Astrocyte (in vitro differentiated cells and primary cell): ENCODE data around the gene PLEKHG4. TPM values are rescaled to one million over a fixed set of nuclear protein-coding genes. Genes with fewer than 3 reads are reported as not detected.

Source experiments
- DNase-seq: peaks from one replicate; pipeline ENCODE4 v3.0.0-alpha.2; 2010; ENCODE audit warnings: low read depth
- FAIRE-seq: peaks from 2 replicates; lab custom pipeline; 2011; peaks lifted over from hg19 to GRCh38; lab: Jason Lieb, UNC
- H2AFZ ChIP-seq: 2 replicates; pipeline ENCODE4 v1.6.0; 2012; ENCODE audit warnings: low read depth, low read length, inconsistent platforms
- H3K27ac ChIP-seq: 2 replicates; pipeline ENCODE4 v1.5.1; 2011; ENCODE audit warnings: low read depth, low read length, inconsistent platforms
- H3K27me3 ChIP-seq: 2 replicates; pipeline ENCODE4 v1.6.0; 2011; ENCODE audit warnings: low read length, inconsistent platforms; ENCODE audit not compliant: insufficient read depth
- H3K36me3 ChIP-seq: 2 replicates; pipeline ENCODE4 v1.5.1; 2011; ENCODE audit warnings: low read length, inconsistent platforms; ENCODE audit not compliant: insufficient read depth
- H3K4me1 ChIP-seq: 2 replicates; pipeline ENCODE4 v1.5.1; 2011; ENCODE audit warnings: low read length, inconsistent platforms; ENCODE audit not compliant: insufficient read depth
- H3K4me2 ChIP-seq: 2 replicates; pipeline ENCODE4 v1.6.0; 2012; ENCODE audit warnings: low read length, inconsistent platforms
- H3K4me3 ChIP-seq: 2 replicates; pipeline ENCODE4 v1.5.1; 2011; ENCODE audit warnings: low read depth, mild to moderate bottlenecking, low read length, inconsistent platforms; ENCODE audit not compliant: insufficient read depth
- H3K79me2 ChIP-seq: 2 replicates; pipeline ENCODE4 v1.6.0; 2012; ENCODE audit warnings: mild to moderate bottlenecking, low read length, inconsistent platforms; ENCODE audit not compliant: insufficient read depth
- H3K9ac ChIP-seq: 2 replicates; pipeline ENCODE4 v1.6.0; 2012; ENCODE audit warnings: mild to moderate bottlenecking, low read length, inconsistent platforms
- H3K9me3 ChIP-seq: 2 replicates; pipeline ENCODE4 v1.5.1; 2012; ENCODE audit warnings: low read depth, mild to moderate bottlenecking, low read length, inconsistent platforms; ENCODE audit not compliant: insufficient read depth
- H4K20me1 ChIP-seq: 2 replicates; pipeline ENCODE4 v1.6.0; 2012; ENCODE audit warnings: low read length, inconsistent platforms; ENCODE audit not compliant: insufficient read depth
- H3K27ac Mint-ChIP-seq: one replicate; pipeline ENCODE4 v1.8.0; 2021; ENCODE audit warnings: mild to moderate bottlenecking, mixed read lengths; ENCODE audit not compliant: unreplicated experiment
- H3K27me3 Mint-ChIP-seq: one replicate; pipeline ENCODE4 v1.8.0; 2021; ENCODE audit warnings: low read depth, mixed read lengths; ENCODE audit not compliant: unreplicated experiment
- H3K36me3 Mint-ChIP-seq: one replicate; pipeline ENCODE4 v1.8.0; 2021; ENCODE audit warnings: low read depth, mixed read lengths; ENCODE audit not compliant: unreplicated experiment
- H3K4me1 Mint-ChIP-seq: one replicate; pipeline ENCODE4 v1.8.0; 2021; ENCODE audit warnings: low read depth, mixed read lengths; ENCODE audit not compliant: unreplicated experiment
- H3K4me3 Mint-ChIP-seq: one replicate; pipeline ENCODE4 v1.8.0; 2021; ENCODE audit warnings: mild to moderate bottlenecking, moderate library complexity, mixed read lengths; ENCODE audit not compliant: unreplicated experiment
- H3K9me3 Mint-ChIP-seq: one replicate; pipeline ENCODE4 v1.8.0; 2021; ENCODE audit warnings: mild to moderate bottlenecking, mixed read lengths; ENCODE audit not compliant: unreplicated experiment
- EZH2 ChIP-seq: IDR thresholded peaks from 2 replicates; pipeline ENCODE4 v1.6.1; 2012; ENCODE audit warnings: mild to moderate bottlenecking, low read length, inconsistent platforms; ENCODE audit not compliant: insufficient read depth
- total RNA-seq: library from RNA; stranded (reverse); gene quantifications from 2 replicates; pipeline ENCODE4 v1.2.1, GENCODE V29; 2021
- TF ChIP-seq, protein P1 (sequence below): IDR thresholded peaks from 2 replicates; pipeline ENCODE4 v1.5.1; 2011; ENCODE audit warnings: low read depth, mild to moderate bottlenecking, inconsistent platforms, low read length, moderate library complexity; ENCODE audit not compliant: insufficient read depth

The PLEKHG4 gene
- total RNA-seq, 1 donor from 2014 or later: 2.4 TPM

- peak overlapping the region; percentile 95 for H3K4me2 ChIP-seq
- H3K36me3 ChIP-seq: peaks cover 11% of the 10 kb centered on the region
- Mint-ChIP-seq H3K27me3 (no peaks in the 10 kb centered on the region), H3K36me3 (peaks cover 8% of the 10 kb centered on the region), H3K4me3 (no peak overlapping the region), H3K4me1 (peaks cover 44% of the 10 kb centered on the region), H3K27ac (no peak overlapping the region), H3K9me3 (no peaks in the 10 kb centered on the region)
- H3K27me3 ChIP-seq: no peaks in the 10 kb centered on the region
- no peak overlapping the region for H3K4me3 ChIP-seq
- H2AFZ ChIP-seq: no peak overlapping the region
- H3K9me3 ChIP-seq: no peaks in the 10 kb centered on the region
- H4K20me1 ChIP-seq: no peaks in the 10 kb centered on the region
- peaks cover 62% of the 10 kb centered on the region for H3K79me2 ChIP-seq
- DNase-seq: no peak
- H3K4me1 ChIP-seq: peaks cover 60% of the 10 kb centered on the region
- no peak overlapping the region for H3K9ac ChIP-seq
- TF ChIP-seq EZH2: no peak
- TF ChIP-seq, protein P1, sequence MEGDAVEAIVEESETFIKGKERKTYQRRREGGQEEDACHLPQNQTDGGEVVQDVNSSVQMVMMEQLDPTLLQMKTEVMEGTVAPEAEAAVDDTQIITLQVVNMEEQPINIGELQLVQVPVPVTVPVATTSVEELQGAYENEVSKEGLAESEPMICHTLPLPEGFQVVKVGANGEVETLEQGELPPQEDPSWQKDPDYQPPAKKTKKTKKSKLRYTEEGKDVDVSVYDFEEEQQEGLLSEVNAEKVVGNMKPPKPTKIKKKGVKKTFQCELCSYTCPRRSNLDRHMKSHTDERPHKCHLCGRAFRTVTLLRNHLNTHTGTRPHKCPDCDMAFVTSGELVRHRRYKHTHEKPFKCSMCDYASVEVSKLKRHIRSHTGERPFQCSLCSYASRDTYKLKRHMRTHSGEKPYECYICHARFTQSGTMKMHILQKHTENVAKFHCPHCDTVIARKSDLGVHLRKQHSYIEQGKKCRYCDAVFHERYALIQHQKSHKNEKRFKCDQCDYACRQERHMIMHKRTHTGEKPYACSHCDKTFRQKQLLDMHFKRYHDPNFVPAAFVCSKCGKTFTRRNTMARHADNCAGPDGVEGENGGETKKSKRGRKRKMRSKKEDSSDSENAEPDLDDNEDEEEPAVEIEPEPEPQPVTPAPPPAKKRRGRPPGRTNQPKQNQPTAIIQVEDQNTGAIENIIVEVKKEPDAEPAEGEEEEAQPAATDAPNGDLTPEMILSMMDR: no peak
- FAIRE-seq: no peak
- H3K27ac ChIP-seq: peak overlapping the region; percentile 69
Measured at GRCh38 chr16:67243481-67243880, 35.9 kb upstream of the PLEKHG4 start.

GRCh38 chr16:67244387-67245185 lies 34.7 kb upstream of the PLEKHG4 start:
- Histone ChIP-seq H3K9me3 (no peaks in the 10 kb centered on the region), H3K4me2 (peak overlapping the region; percentile 95), H3K36me3 (peaks cover 3% of the 10 kb centered on the region), H4K20me1 (no peaks in the 10 kb centered on the region), H3K4me1 (peaks cover 66% of the 10 kb centered on the region), H2AFZ (no peak overlapping the region), H3K27ac (peak overlapping the region; percentile 69), H3K4me3 (peak overlapping the region; percentile 19), H3K79me2 (peaks cover 53% of the 10 kb centered on the region), H3K27me3 (no peaks in the 10 kb centered on the region), H3K9ac (peak overlapping the region; percentile 54)
- H3K27me3 Mint-ChIP-seq: peaks cover 5% of the 10 kb centered on the region
- FAIRE-seq (no peak), DNase-seq (peak; percentile 79)
- no peaks in the 10 kb centered on the region for H3K9me3 Mint-ChIP-seq
- peak overlapping the region; percentile 96 for H3K27ac Mint-ChIP-seq
- TF ChIP-seq, protein P1: no peak
- TF ChIP-seq EZH2: no peak
- peak overlapping the region; percentile 89 for H3K4me3 Mint-ChIP-seq
- peaks cover 3% of the 10 kb centered on the region for H3K36me3 Mint-ChIP-seq
- H3K4me1 Mint-ChIP-seq: peaks cover 44% of the 10 kb centered on the region

DNA sequence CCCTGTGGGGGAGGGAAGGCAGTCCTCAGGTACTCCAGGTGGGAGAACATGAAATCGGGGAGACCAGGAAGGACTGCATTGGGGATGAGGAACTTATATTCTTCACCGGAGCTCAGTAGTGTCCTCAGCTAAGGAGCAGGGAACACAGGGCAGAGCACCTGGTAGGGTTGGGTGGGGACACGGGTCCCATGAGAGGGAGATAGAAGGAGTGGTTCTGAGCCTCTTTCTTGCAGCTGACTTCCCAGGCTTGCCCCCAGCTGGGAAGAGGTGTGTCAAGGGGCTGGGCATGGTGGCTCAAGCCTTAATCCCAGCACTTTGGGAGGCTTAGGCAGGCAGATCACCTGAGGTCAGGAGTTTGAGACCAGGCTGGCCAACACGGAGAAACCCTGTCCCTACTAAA lies 34.1 kb upstream of the PLEKHG4 start:
- Histone ChIP-seq H2AFZ (no peak overlapping the region), H3K36me3 (no peaks in the 10 kb centered on the region), H3K9ac (peak overlapping the region; percentile 82), H3K4me3 (peak overlapping the region; percentile 74), H4K20me1 (no peaks in the 10 kb centered on the region), H3K27ac (peak overlapping the region; percentile 69), H3K79me2 (peaks cover 47% of the 10 kb centered on the region), H3K4me1 (peaks cover 71% of the 10 kb centered on the region), H3K4me2 (peak overlapping the region; percentile 95), H3K27me3 (no peaks in the 10 kb centered on the region), H3K9me3 (no peaks in the 10 kb centered on the region)
- TF ChIP-seq, protein P1: no peak
- no peak for TF ChIP-seq EZH2
- H3K9me3 Mint-ChIP-seq: no peaks in the 10 kb centered on the region
- no peak for FAIRE-seq
- peak overlapping the region; percentile 89 for H3K4me3 Mint-ChIP-seq
- H3K27ac Mint-ChIP-seq: peak overlapping the region; percentile 96
- DNase-seq: no peak
- H3K36me3 Mint-ChIP-seq: no peaks in the 10 kb centered on the region
- peaks cover 7% of the 10 kb centered on the region for H3K27me3 Mint-ChIP-seq
- H3K4me1 Mint-ChIP-seq: peaks cover 42% of the 10 kb centered on the region
